PC-3 (cell line): ENCODE results near the gene MPPED1. TPM values are rescaled to one million over a fixed set of nuclear protein-coding genes. Genes with fewer than 3 reads are reported as not detected.

Experiments
- ATAC-seq: fragments of 200-7000 bp; cut with Tn5 transposase; 2 replicates; pipeline ENCODE4 v1.9.1; 2020; ENCODE audit warnings: mild to moderate bottlenecking, moderate library complexity
- BruUV-seq: library from RNA; stranded (reverse); fragments of 400-500 nt; replicated peaks from 2 replicates; lab custom pipeline; 2021; lab: Mats Ljungman, UMichigan
- CTCF ChIA-PET: fragments of 300-600 bp; sonication (Branson Sonifier 250); formaldehyde crosslinking; loops from one replicate; lab custom pipeline; 2022; ENCODE audit warnings: antibody characterized with exemption; lab: Charles Lee
- POLR2A ChIA-PET: fragments of 300-600 bp; sonication (Branson Sonifier 250); formaldehyde crosslinking; loops from one replicate; lab custom pipeline; 2022; ENCODE audit warnings: antibody characterized with exemption; ENCODE audit not compliant: unreplicated experiment; lab: Charles Lee
- DNase-seq: peaks from one replicate; pipeline ENCODE4 v3.0.0-alpha.2; 2015
- H2AFZ ChIP-seq: fragments of 300-600 bp; sonication (generic); 2 replicates; pipeline ENCODE4 v1.6.0; 2016; ENCODE audit warnings: antibody characterized with exemption, low read length
- H3F3A ChIP-seq: fragments of 300-600 bp; sonication (generic); one replicate; pipeline ENCODE4 v1.6.0; 2017; ENCODE audit warnings: antibody characterized with exemption, low read length, control low read depth, mild to moderate bottlenecking; ENCODE audit not compliant: unreplicated experiment
- H3K27ac ChIP-seq: fragments of 300-600 bp; sonication (generic); 2 replicates; pipeline ENCODE4 v1.5.1; 2016; ENCODE audit warnings: mild to moderate bottlenecking, low read length
- H3K27me3 ChIP-seq: fragments of 300-600 bp; sonication (generic); 2 replicates; pipeline ENCODE4 v1.6.1; 2016; ENCODE audit warnings: low read length, mixed read lengths
- H3K36me3 ChIP-seq: fragments of 300-600 bp; sonication (generic); 2 replicates; pipeline ENCODE4 v1.6.1; 2016; ENCODE audit warnings: low read depth, mixed run types, low read length, mixed read lengths
- H3K4me1 ChIP-seq: fragments of 300-600 bp; sonication (generic); 2 replicates; pipeline ENCODE4 v1.5.1; 2016; ENCODE audit warnings: low read length; ENCODE audit not compliant: insufficient read depth
- H3K4me2 ChIP-seq: fragments of 300-600 bp; sonication (generic); 2 replicates; pipeline ENCODE4 v1.6.0; 2016; ENCODE audit warnings: low read length
- H3K4me3 ChIP-seq: fragments of 300-600 bp; sonication (generic); 2 replicates; pipeline ENCODE4 v1.5.1; 2016; ENCODE audit warnings: mild to moderate bottlenecking, low read length, mixed read lengths
- H3K79me2 ChIP-seq: fragments of 300-600 bp; sonication (generic); 2 replicates; pipeline ENCODE4 v1.6.1; 2017; ENCODE audit warnings: low read length, mixed read lengths
- H3K9ac ChIP-seq: fragments of 300-600 bp; sonication (generic); 2 replicates; pipeline ENCODE4 v1.6.0; 2016; ENCODE audit warnings: mild to moderate bottlenecking, low read length
- H3K9me2 ChIP-seq: fragments of 300-600 bp; sonication (generic); replicated peaks from 2 replicates; pipeline ENCODE4 v1.6.1; 2016; ENCODE audit warnings: mixed run types, low read length, mixed read lengths
- H3K9me3 ChIP-seq: fragments of 300-600 bp; sonication (generic); 2 replicates; pipeline ENCODE4 v1.6.1; 2016; ENCODE audit warnings: low read length, mixed read lengths
- H4K20me1 ChIP-seq: fragments of 300-600 bp; sonication (generic); 2 replicates; pipeline ENCODE4 v1.6.1; 2016; ENCODE audit warnings: low read length, mixed read lengths
- CTCF ChIP-seq: fragments of 300-600 bp; sonication (generic); conservative IDR thresholded peaks from 2 replicates; pipeline ENCODE4 v1.5.1; 2017; ENCODE audit warnings: antibody characterized with exemption, low read depth, mild to moderate bottlenecking, low read length
- EZH2 ChIP-seq: fragments of 300-600 bp; sonication (generic); IDR thresholded peaks from one replicate; pipeline ENCODE4 v1.6.1; 2017; ENCODE audit warnings: antibody characterized with exemption, mild to moderate bottlenecking, low read length; ENCODE audit not compliant: unreplicated experiment
- EZH2phosphoT487 ChIP-seq: fragments of 300-600 bp; sonication (generic); IDR thresholded peaks from 2 replicates; pipeline ENCODE4 v1.6.1; 2018; ENCODE audit warnings: mild to moderate bottlenecking, antibody characterized with exemption, low read length, borderline replicate concordance
- intact Hi-C: fragments of 100-400 bp; cut with micrococcal nuclease; formaldehyde crosslinking; loops from 2 replicates; pipeline ENCODE4 v1.9.0; 2023
- total RNA-seq: library from RNA; depleted of rRNA; stranded (reverse); fragments of >200 nt; gene quantifications from 2 replicates; pipeline ENCODE4 v1.2.3, GENCODE V29; 2014

MPPED1 gene
- total RNA-seq, 1 experiment from 2014 or later: not detected

- H3K9me3 ChIP-seq: no peaks in the 10 kb centered on the region
- TF ChIP-seq EZH2phosphoT487: no peak
- TF ChIP-seq EZH2: no peak
- TF ChIP-seq CTCF: no peak
- intact Hi-C loops: no loop called here
- no peaks in the 10 kb centered on the region for H3K79me2 ChIP-seq
- no peak overlapping the region for H2AFZ ChIP-seq
- no peaks in the 10 kb centered on the region for H3K36me3 ChIP-seq
- ChIA-PET CTCF (no interaction called here), POLR2A (interaction anchor here (0.6 kb wide), 1 partner anchor 47 kb away, joined by 5 read pairs; no protein-coding TSS in a partner anchor)
- H3K4me3 ChIP-seq: no peak overlapping the region
- no peaks in the 10 kb centered on the region for H3K4me1 ChIP-seq
- BruUV-seq: no TSS peak
- H3F3A ChIP-seq: no peaks in the 10 kb centered on the region
- no peak overlapping the region for H3K4me2 ChIP-seq
- no peaks in the 10 kb centered on the region for H3K9me2 ChIP-seq
- no peak for DNase-seq
- no peak for ATAC-seq
- H3K27ac ChIP-seq: no peak overlapping the region
- H3K27me3 ChIP-seq: no peaks in the 10 kb centered on the region
- no peak overlapping the region for H3K9ac ChIP-seq
- no peaks in the 10 kb centered on the region for H4K20me1 ChIP-seq
Observed at GRCh38 chr22:43497956-43498855, 86.4 kb downstream of the MPPED1 start.

DNA sequence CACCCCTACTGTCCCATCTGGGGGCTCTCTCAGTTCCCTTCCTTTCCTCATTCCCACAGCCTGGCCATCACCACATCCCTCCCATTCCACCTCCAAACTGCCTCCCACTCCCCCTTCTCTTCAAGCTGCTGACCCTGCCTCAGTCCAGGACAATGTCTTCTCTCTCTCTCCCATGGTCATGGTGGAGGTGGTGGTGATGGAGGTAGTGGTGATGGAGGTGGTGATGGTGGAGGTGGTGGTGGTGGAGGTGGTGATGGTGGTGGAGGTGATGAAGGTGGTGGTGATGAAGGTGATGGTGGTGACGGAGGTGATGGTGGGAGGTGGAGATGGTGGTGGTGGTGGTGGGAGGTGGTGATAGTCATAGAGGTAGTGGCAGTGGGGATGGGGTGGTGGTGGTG lies 87.0 kb downstream of the MPPED1 start:
- ATAC-seq: no peak
- Histone ChIP-seq H3F3A (no peaks in the 10 kb centered on the region), H3K9me2 (no peaks in the 10 kb centered on the region), H3K4me2 (no peak overlapping the region), H3K79me2 (no peaks in the 10 kb centered on the region), H3K4me1 (no peaks in the 10 kb centered on the region), H3K9me3 (no peaks in the 10 kb centered on the region), H3K9ac (no peak overlapping the region), H3K27ac (no peak overlapping the region), H4K20me1 (no peaks in the 10 kb centered on the region), H3K27me3 (no peaks in the 10 kb centered on the region), H3K36me3 (no peaks in the 10 kb centered on the region), H2AFZ (no peak overlapping the region), H3K4me3 (no peak overlapping the region)
- intact Hi-C loops: no loop called here
- no TSS peak for BruUV-seq
- no peak for DNase-seq
- ChIA-PET CTCF (no interaction called here), POLR2A (no interaction called here)
- TF ChIP-seq EZH2: no peak
- no peak for TF ChIP-seq CTCF
- no peak for TF ChIP-seq EZH2phosphoT487
